AG09319 (cell line): ENCODE data around the gene ZNF652.

ENCODE experiments used
- DNase-seq: peaks from one replicate; pipeline ENCODE4 v3.0.0-alpha.2; 2010; ENCODE audit warnings: low read depth; ENCODE audit errors: extremely low read depth
- TF ChIP-seq, protein P1 (sequence below): IDR thresholded peaks from 2 replicates; pipeline ENCODE4 v1.5.1; 2011; ENCODE audit warnings: low read depth, mild to moderate bottlenecking, inconsistent platforms, low read length, moderate library complexity

Gene ZNF652

DNA sequence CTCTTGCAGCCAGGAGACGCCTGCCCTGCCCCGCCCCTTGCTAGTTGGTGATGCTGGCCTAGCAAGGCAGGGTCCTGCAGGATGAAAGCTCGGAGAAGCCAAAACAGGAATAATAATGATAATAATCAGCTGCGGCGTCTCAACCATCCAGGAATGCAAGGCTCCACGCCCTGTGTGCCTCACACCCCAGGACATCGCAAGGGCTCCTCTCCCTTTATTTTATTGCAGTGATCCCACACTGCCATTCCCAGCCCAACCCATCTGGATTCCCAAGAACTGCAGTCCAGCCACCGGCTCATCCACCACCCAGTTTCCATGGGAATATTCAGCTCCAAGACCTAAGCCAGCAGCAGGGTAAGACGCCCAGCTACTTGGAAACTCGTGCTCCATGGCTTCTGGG lies 21.0 kb upstream of the ZNF652 start:
- no peak for DNase-seq
- TF ChIP-seq, protein P1, sequence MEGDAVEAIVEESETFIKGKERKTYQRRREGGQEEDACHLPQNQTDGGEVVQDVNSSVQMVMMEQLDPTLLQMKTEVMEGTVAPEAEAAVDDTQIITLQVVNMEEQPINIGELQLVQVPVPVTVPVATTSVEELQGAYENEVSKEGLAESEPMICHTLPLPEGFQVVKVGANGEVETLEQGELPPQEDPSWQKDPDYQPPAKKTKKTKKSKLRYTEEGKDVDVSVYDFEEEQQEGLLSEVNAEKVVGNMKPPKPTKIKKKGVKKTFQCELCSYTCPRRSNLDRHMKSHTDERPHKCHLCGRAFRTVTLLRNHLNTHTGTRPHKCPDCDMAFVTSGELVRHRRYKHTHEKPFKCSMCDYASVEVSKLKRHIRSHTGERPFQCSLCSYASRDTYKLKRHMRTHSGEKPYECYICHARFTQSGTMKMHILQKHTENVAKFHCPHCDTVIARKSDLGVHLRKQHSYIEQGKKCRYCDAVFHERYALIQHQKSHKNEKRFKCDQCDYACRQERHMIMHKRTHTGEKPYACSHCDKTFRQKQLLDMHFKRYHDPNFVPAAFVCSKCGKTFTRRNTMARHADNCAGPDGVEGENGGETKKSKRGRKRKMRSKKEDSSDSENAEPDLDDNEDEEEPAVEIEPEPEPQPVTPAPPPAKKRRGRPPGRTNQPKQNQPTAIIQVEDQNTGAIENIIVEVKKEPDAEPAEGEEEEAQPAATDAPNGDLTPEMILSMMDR, result no peak

DNA sequence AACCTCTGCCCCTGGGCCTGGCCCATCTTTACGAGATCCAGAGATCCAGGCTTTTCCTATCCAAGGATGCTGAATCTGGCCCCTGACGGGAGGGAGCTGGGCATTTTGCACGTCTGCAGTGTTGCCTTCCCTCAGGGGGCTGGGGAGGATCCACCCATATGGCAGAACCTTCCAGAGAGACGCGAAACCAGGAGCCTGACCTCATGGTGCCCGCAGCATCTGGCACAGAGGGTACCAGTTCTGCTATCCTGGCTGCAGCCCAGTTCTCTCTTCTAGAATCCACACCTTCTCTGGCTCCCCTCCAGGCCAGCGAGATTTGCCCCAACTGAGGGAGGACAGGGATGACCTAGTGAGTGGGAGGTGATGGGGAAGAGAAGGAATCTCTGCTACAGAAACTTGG lies 20.5 kb upstream of the ZNF652 start:
- no peak for DNase-seq
- TF ChIP-seq, protein P1, result no peak

DNA sequence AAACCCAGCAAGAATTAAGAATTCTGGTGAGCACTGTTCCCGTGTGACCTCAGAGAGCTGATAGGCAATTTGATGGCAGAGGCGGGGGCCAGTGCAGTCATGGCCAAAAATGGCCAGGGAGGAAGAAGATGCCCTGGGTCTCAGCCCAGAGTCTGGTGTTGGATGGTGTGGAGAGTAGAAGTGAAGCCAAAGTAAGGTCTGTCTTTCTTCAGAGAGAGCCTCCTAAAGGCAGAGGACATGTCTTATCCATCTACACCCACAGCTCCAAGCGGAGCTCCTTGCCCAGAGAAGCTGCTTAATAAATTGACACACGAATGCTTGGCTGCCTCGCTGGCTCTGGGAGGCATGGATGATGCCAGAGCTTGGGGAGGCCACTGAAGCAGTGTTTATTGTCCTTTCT lies 19.7 kb upstream of the ZNF652 start:
- DNase-seq, result no peak
- TF ChIP-seq, protein P1, result no peak

DNA sequence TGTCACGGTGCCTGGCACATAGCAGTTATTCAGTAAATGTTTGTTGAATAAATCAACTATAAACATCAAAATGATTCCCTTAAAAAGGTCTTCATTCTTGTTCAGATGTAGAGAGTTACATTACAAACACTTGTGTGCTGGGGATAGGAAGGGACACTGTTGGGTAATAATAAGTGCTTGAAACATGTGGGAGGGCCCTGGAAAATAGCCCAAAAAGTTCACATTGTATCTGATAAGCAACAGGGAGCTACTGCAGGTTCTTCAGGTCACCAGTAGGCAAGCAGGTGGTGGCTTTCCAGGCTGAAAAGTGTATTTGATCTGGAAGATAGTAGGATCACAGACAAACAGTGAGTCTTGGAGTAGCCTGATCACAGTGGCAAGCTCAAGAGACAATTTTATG lies 19.0 kb upstream of the ZNF652 start:
- TF ChIP-seq, protein P1, result no peak
- DNase-seq, result no peak

DNA sequence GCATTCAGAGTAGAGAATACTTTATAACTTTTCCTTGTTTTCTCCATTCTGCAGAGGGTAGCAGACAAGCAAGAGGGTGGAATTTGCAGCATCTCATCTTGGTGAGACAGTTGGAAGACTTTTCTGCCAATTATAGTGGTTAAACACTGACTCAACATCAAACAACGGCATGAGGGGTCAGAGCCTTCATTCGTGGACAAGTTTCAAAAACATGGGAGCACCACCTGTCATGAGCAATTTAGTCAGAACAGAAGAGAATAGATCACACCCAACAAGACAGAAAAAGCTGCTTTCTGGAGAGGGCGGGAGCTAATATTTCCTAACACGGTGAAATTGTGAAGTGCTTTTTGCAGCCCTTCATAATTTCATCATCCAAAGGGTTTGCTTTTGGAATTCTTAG lies 17.9 kb upstream of the ZNF652 start:
- no peak for DNase-seq

DNA sequence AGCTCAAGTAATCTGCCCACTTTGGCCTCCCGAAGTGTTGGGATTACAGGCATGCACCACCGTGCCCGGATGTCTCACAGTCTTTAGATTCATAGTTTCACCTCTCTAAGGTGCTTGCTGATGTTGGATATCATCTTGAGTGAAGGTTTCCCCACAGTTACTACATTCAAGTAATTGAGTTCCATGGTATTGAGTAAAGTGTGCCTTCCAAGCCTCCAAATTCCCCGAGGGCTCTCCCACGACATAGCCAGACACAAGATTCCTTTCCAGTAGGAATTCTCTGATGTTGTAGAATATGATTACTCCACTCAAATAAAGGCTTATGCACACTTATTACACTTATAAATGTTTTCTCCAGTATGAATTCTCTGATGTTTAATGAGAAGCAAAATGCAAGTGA lies 16.3 kb upstream of the ZNF652 start:
- DNase-seq, result no peak
- TF ChIP-seq, protein P1, result no peak

More for the DNA sequence above, 17.9 kb upstream of the ZNF652 start:
- TF ChIP-seq, protein P1, result no peak

DNA sequence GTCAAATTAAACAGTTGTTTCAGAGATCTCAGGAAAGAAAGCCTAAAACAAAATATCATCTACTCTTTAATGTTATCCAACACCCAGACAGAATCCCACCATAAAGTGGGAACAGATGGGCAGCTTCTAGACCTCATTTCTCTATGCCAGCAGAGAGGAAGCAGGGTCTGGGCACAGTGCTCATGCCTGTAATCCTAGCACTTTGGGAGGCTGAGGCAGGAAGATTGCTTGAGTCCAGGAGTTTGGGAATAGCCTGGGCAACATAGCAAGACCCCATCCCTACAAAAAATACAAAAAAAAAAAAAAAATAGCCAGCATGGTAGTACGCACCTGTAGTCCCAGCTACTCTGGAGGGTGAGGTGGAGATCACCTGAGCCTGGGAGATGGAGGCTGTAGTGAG lies 13.5 kb upstream of the ZNF652 start:
- DNase-seq, result no peak
- TF ChIP-seq, protein P1, result no peak
